Frontal cortex (tissue), 4 donors: ENCODE data around the gene MIGA2. TPM values are rescaled to one million over a fixed set of nuclear protein-coding genes. Genes with fewer than 3 reads are reported as not detected.
A peak's percentile ranks its signal among the peaks of the same experiment; 100 is the strongest.
"Not testable (repeated sequence)": the region's sequence is repeated elsewhere in the genome, so short reads cannot be mapped to it uniquely, and the experiment has no call there.

Source experiments
- DNase-seq, 2 donors: peaks; one replicate each; pipeline ENCODE4 v3.0.0; 2012; ENCODE audit warnings: low spot score in 2 of 2
- FAIRE-seq: peaks from 2 replicates; lab custom pipeline; 2012; peaks lifted over from hg19 to GRCh38; lab: Jason Lieb, UNC
- total RNA-seq: library from RNA; depleted of rRNA; stranded (reverse); fragments of >200 nt; gene quantifications from one replicate; pipeline ENCODE4 v1.2.3, GENCODE V29; 2014
- donor health status: control.
- donor health status: control.
- donor health status: control.

Gene MIGA2
- total RNA-seq, 1 donor from 2014 or later, result 12.6 TPM

GRCh38 chr9:129110740-129111527 is 74.5 kb downstream of the MIGA2 start, which contains the start of the genes CRAT and PTPA:
TSS of gene CRAT (minus strand) at chr9:129110793. CDS start at chr9:129110509, 284 bp downstream.
TSS of gene PTPA (plus strand) at chr9:129111415. CDS start at chr9:129111601, 186 bp downstream.
- FAIRE-seq (no peak), DNase-seq (peak; percentile 100)

DNA sequence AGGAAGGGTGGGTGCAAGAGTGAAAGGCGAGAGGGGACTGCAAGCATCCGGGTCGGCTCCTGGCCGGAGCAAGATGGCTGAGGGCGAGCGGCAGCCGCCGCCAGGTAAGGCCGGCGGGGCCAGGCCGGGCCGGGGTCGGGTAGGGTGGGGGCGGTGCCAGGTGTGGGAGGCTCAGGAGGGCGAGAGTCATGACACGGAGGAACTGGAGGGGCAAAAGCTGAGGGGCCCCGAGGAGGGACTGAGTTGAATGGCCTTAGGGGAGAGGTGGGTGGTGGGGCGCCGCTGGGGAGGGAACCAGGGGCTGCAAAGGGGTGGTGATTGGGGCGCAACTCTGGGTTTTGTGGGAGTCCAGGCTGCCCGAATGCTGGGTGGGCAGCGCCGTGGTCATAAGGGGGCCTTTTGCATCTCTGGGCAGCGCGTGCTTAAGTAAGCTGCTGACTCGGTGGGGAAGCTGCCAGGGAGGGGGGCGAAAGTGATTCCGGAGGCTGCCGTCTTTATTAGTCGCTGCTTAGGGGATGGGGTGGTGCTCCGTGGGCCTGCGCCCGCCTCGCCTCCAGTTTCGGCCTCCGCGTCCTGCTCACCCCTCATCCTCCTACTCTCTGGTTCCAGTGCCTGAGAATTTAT is 75.2 kb downstream of the MIGA2 start:
- no peak for DNase-seq
- FAIRE-seq, result no peak

GRCh38 chr9:129112526-129112925 is 76.1 kb downstream of the MIGA2 start:
- not testable (repeated sequence) for DNase-seq, FAIRE-seq

GRCh38 chr9:129113645-129114304 is 77.3 kb downstream of the MIGA2 start:
- FAIRE-seq, result no peak
- no peak for DNase-seq

DNA sequence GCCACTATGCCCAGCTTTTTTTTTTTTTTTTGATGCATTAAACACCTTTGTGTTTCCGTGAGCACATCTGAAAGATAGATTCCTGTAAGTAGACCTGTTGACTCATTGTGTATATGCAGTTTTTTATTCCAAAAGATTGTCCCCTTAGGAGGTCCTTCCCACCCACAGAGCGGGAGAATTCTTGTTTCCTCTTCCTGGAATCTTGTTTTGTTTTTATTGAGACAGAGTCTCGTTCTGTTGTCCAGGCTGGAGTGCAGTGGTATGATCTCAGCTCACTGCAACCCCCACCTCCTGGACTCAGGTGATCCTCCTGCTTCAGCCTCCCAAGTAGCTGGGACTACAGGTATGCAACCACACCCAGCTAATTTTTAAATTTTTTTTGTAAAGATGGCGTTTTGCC is 82.4 kb downstream of the MIGA2 start:
- FAIRE-seq (no peak), DNase-seq (no peak)

DNA sequence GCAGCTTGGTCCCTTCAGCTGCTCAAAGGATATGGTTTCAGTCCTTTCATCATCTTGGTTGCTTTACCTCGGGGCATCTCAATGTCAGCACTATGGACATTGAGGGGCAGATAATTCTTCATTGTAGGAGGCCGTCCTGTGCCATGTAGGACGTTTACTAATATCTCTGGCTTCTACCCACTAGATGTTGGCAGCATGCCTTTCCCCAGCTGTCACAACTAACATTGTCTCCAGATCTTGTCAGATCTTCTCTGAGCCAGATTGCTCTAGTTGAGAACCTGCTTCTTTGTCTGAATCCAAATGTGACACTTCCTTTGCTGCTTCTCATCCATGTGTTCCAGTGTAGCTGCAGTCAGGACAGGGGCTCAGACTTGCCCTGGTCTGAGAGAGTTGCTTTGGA is 85.1 kb downstream of the MIGA2 start:
- DNase-seq, result no peak
- no peak for FAIRE-seq

Other genes starting within 250 kb of the MIGA2 start
- gene TBC1D13, start 249.4 kb upstream of the MIGA2 start, total RNA-seq, result 6.5 TPM
- gene ENDOG, start 218.1 kb upstream of the MIGA2 start, total RNA-seq, result 21.6 TPM
- 10.2 TPM for gene SPOUT1, start 206.8 kb upstream of the MIGA2 start, total RNA-seq
- 9.8 TPM for gene KYAT1, start 154.7 kb upstream of the MIGA2 start, total RNA-seq
- gene LRRC8A, start 154.5 kb upstream of the MIGA2 start, total RNA-seq, result 19.6 TPM
- 1.2 TPM for gene PHYHD1, start 115.6 kb upstream of the MIGA2 start, total RNA-seq
- 18.3 TPM for gene DOLK, start 89.0 kb upstream of the MIGA2 start, total RNA-seq
- gene NUP188, start 88.9 kb upstream of the MIGA2 start, total RNA-seq, result 22.0 TPM
- 60.3 TPM for gene SH3GLB2, start 8.3 kb upstream of the MIGA2 start, total RNA-seq
- gene DOLPP1, start 44.5 kb downstream of the MIGA2 start, total RNA-seq, result 16.7 TPM
- 12.2 TPM for gene CRAT, start 74.2 kb downstream of the MIGA2 start, total RNA-seq
- gene PTPA, start 74.8 kb downstream of the MIGA2 start, total RNA-seq, result 55.0 TPM
- gene IER5L, start 141.6 kb downstream of the MIGA2 start, total RNA-seq, result 33.8 TPM